Measurements from ENCODE around the gene MYL10. TPM values are rescaled to one million over a fixed set of nuclear protein-coding genes. Genes with fewer than 3 reads are reported as not detected.
A peak's percentile ranks its signal among the peaks of the same experiment; 100 is the strongest.
"Not testable (repeated sequence)": the region's sequence is repeated elsewhere in the genome, so short reads cannot be mapped to it uniquely, and the experiment has no call there.

The MYL10 gene
- total and polyA plus RNA-seq, 4 experiments from 2014 or later = not detected

DNA sequence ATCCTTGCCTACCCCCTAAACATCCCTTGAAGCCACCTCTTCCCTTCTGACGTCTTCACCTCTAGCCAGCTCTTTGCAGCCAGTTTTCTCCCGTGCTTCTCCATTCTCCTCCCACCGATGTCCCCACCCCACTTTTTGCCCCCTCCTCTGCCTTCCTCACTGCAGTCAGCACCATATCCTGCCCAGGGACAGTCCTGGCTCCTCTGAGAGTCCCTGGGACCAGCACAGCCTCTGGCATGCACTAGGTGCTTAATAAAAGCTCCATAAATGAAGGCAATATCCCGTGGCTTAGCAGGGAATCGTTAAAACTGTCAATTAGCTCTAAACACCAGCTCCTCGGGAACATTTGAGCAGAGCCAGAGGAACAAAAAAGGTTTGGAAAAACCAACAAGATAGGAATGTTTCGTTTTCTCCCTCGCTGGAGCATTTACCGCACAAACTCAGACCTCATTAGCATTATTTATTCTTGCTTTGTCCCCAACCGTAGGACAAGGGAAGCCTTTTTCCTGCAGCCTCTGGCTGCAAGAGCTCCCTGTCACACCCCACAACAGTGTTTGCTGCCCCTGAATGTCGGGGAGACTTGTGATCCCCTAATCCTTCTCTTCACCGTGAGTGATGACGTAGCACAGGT is 16.1 kb downstream of the MYL10 start:
- H3K27me3 ChIP-seq (ENCODE audit: insufficient read depth, low read length) = no peaks in the 10 kb centered on the region
- no peaks in the 10 kb centered on the region for H3K9me3 Mint-ChIP-seq
- no peak overlapping the region for H3K4me3 Mint-ChIP-seq
- ChIA-PET POLR2A (ENCODE audit: partially characterized antibody) (no interaction called here), CTCF (ENCODE audit: partially characterized antibody) (interaction anchor here (1.9 kb wide), 1 partner anchor 9 kb away, joined by 7 read pairs; no protein-coding TSS in a partner anchor)
- H3K27ac ChIP-seq (ENCODE audit: low read depth, low read length) = no peak overlapping the region
- peaks cover 10 to 14% of the 10 kb centered on the region in 2 donors for H3K27me3 Mint-ChIP-seq
- no peaks in the 10 kb centered on the region for H3K9me3 ChIP-seq (ENCODE audit: control insufficient read depth in 1 of 2, low read length in 2 of 2)
- DNase-seq = no peak
- intact Hi-C loops (cut with micrococcal nuclease) = no loop called here
- no peaks in the 10 kb centered on the region for H3K4me1 ChIP-seq (ENCODE audit: insufficient read depth, low read length)
- H3K36me3 Mint-ChIP-seq = no peaks in the 10 kb centered on the region
- H3K27ac Mint-ChIP-seq = no peak overlapping the region
- H3K4me3 ChIP-seq (ENCODE audit: low read length in 2 of 2) = no peak overlapping the region
- no peaks in the 10 kb centered on the region for H3K36me3 ChIP-seq (ENCODE audit: insufficient read depth, low read length)
- H3K4me1 Mint-ChIP-seq = no peaks in the 10 kb centered on the region

DNA sequence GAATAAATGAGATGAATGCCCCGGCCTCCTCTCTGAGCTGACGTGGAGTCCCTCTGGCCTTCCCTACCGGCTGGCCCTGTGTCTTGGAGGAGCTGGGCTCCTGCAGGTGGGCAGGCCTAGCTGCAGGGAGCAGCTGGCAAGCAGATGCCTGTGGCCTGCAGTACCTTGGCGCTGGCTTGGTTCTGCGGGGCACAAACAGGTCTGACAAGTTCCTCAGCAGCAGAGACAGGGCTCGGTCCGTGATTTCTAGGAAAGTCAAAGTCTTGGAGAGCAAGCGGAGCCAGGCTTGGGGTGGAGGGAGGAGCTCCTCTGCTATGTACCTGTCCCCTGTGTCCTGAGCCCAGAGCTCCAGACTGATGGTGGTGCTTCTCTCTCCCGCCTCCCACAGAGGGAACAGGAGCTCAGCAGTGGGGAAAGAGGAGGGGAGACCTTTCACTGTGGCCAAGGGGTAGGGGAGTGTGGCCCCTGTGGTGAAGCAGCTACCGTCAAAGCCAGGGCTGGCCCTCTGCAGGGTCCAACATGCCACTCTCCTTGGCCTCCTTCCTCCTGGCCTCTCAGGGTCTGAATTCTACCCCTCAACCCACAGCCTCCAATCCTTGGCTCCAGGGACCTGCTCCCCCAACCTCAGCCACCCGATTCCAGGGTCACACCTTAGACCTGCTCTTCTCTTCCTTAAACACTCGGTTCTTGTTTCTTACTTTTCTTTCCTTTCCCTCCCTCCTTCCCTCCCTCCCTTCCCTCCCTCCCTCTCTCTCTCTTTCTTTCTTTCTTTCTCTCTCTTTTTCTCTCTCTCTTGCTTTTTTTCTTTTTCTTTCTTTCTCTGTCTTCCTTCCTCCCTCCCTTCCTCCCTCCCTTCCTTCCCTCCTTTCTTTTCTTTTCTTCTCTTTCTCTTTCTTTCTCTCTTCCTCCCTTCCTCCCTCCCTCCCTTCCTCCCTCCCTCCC is 20.1 kb downstream of the MYL10 start:
- DNase-seq = no peak
- Histone ChIP-seq H3K4me1 (ENCODE audit: insufficient read depth, low read length) (no peaks in the 10 kb centered on the region), H3K4me3 (ENCODE audit: low read length in 2 of 2) (no peak overlapping the region), H3K27ac (ENCODE audit: low read depth, low read length) (no peak overlapping the region), H3K27me3 (ENCODE audit: insufficient read depth, low read length) (no peaks in the 10 kb centered on the region), H3K9me3 (ENCODE audit: control insufficient read depth in 1 of 2, low read length in 2 of 2) (no peaks in the 10 kb centered on the region), H3K36me3 (ENCODE audit: insufficient read depth, low read length) (no peaks in the 10 kb centered on the region)
- H3K27ac Mint-ChIP-seq = no peak overlapping the region
- H3K4me3 Mint-ChIP-seq = no peak overlapping the region
- CTCF ChIA-PET (ENCODE audit: partially characterized antibody) = no interaction called here
- no peaks in the 10 kb centered on the region for H3K36me3 Mint-ChIP-seq
- intact Hi-C loops (cut with micrococcal nuclease) = no loop called here
- POLR2A ChIA-PET (ENCODE audit: partially characterized antibody) = no interaction called here
- H3K9me3 Mint-ChIP-seq = no peaks in the 10 kb centered on the region
- no peaks in the 10 kb centered on the region for H3K4me1 Mint-ChIP-seq
- H3K27me3 Mint-ChIP-seq = peaks cover 4 to 7% of the 10 kb centered on the region in 2 donors

GRCh38 chr7:101606498-101606923 is 22.6 kb downstream of the MYL10 start:
- DNase-seq = no peak
- no peak overlapping the region for H3K4me3 ChIP-seq (ENCODE audit: low read length in 2 of 2)
- H3K9me3 ChIP-seq (ENCODE audit: control insufficient read depth in 1 of 2, low read length in 2 of 2) = no peaks in the 10 kb centered on the region
- Mint-ChIP-seq H3K36me3 (no peaks in the 10 kb centered on the region), H3K9me3 (no peaks in the 10 kb centered on the region), H3K4me3 (no peak overlapping the region), H3K4me1 (peaks cover 0 to 3% (median 0%) of the 10 kb centered on the region in 4 donors), H3K27ac (no peak overlapping the region), H3K27me3 (peaks cover 2% of the 10 kb centered on the region in 2 donors)
- H3K4me1 ChIP-seq (ENCODE audit: insufficient read depth, low read length) = no peaks in the 10 kb centered on the region
- ChIA-PET CTCF (ENCODE audit: partially characterized antibody) (interaction anchor here (0.7 kb wide), 1 partner anchor 66 kb away, joined by 3 read pairs; no protein-coding TSS in a partner anchor), POLR2A (ENCODE audit: partially characterized antibody) (no interaction called here)
- intact Hi-C loops (cut with micrococcal nuclease) = no loop called here
- no peaks in the 10 kb centered on the region for H3K27me3 ChIP-seq (ENCODE audit: insufficient read depth, low read length)
- H3K36me3 ChIP-seq (ENCODE audit: insufficient read depth, low read length) = no peaks in the 10 kb centered on the region
- no peak overlapping the region for H3K27ac ChIP-seq (ENCODE audit: low read depth, low read length)

DNA sequence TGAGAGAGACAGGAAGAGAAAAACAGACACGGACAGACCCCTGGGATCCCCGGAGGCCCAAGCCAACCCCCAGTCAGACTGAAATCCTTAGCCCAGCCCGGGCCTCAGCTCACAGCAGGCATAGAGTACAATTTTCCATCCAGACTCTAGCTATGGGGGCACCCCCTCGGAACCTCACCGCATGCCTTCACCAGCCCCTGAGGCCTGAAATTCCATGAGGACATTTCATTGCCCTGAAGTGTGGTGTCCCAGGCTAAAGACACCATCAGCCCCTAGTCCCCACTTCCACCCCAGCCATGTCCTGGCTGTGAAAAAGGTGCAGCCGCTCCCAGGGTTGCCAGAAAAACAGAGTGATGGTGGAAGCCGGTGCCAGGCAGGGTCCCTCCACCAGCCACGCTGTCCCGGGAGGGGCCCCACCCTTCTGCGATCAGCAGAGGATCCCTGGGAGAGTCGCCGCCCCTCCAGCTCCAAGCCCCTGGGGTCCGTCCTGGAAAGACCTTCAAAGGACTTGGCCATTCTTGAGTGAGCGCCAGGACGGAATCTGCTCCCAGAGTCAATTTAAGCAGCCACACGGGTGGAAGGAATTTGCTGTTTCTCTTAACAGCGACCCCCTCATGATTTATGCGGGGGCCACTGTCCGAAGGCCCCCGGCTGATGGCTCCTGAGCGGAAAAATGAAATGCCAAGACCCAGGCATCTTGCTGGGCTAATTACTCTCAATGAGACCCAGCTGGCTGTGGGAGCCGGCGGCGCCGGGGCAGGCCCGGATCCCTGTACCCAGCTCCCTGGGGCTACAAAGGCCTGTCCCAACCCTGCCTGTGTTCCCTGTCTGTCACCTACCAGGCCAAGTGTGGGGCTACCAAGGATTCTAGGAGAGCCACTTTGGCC is 23.2 kb downstream of the MYL10 start:
- POLR2A ChIA-PET (ENCODE audit: partially characterized antibody) = no interaction called here
- Mint-ChIP-seq H3K27me3 (peaks cover 2% of the 10 kb centered on the region in 2 donors), H3K27ac (no peak overlapping the region)

GRCh38 chr7:101604934-101605332 is 24.2 kb downstream of the MYL10 start:
- H3K36me3 ChIP-seq (ENCODE audit: insufficient read depth, low read length); DNase-seq; H3K27me3 ChIP-seq (ENCODE audit: insufficient read depth, low read length); H3K27me3 Mint-ChIP-seq; H3K9me3 ChIP-seq (ENCODE audit: control insufficient read depth in 1 of 2, low read length in 2 of 2); POLR2A ChIA-PET (ENCODE audit: partially characterized antibody); H3K4me1 Mint-ChIP-seq; H3K9me3 Mint-ChIP-seq; intact Hi-C loops (cut with micrococcal nuclease); H3K27ac ChIP-seq (ENCODE audit: low read depth, low read length); H3K4me3 Mint-ChIP-seq; H3K36me3 Mint-ChIP-seq; H3K4me3 ChIP-seq (ENCODE audit: low read length in 2 of 2); H3K4me1 ChIP-seq (ENCODE audit: insufficient read depth, low read length): not testable (repeated sequence)
- H3K27ac Mint-ChIP-seq = peak overlapping the region in 1 of 7 donors; percentile 0
- CTCF ChIA-PET (ENCODE audit: partially characterized antibody) = interaction anchor here (0.6 to 2.3 kb wide), 6 partner anchors 8 to 667 kb away, joined by 3 to 9 read pairs (median 3); no protein-coding TSS in a partner anchor

More for the DNA sequence above, 23.2 kb downstream of the MYL10 start:
- H3K27ac ChIP-seq (ENCODE audit: low read depth, low read length) = no peak overlapping the region
- Mint-ChIP-seq H3K9me3 (no peaks in the 10 kb centered on the region), H3K4me1 (peaks cover 0 to 3% (median 0%) of the 10 kb centered on the region in 4 donors), H3K36me3 (no peaks in the 10 kb centered on the region), H3K4me3 (no peak overlapping the region)
- CTCF ChIA-PET (ENCODE audit: partially characterized antibody) = interaction anchor here (1.3 kb wide), 1 partner anchor 608 kb away, joined by 3 read pairs; no protein-coding TSS in a partner anchor
- intact Hi-C loops (cut with micrococcal nuclease) = no loop called here
- no peak overlapping the region for H3K4me3 ChIP-seq (ENCODE audit: low read length in 2 of 2)
- H3K36me3 ChIP-seq (ENCODE audit: insufficient read depth, low read length) = no peaks in the 10 kb centered on the region
- H3K9me3 ChIP-seq (ENCODE audit: control insufficient read depth in 1 of 2, low read length in 2 of 2) = no peaks in the 10 kb centered on the region
- H3K27me3 ChIP-seq (ENCODE audit: insufficient read depth, low read length) = no peaks in the 10 kb centered on the region
- no peaks in the 10 kb centered on the region for H3K4me1 ChIP-seq (ENCODE audit: insufficient read depth, low read length)
- DNase-seq = no peak

- no peak overlapping the region for H3K4me3 Mint-ChIP-seq
- H3K36me3 Mint-ChIP-seq = no peaks in the 10 kb centered on the region
- intact Hi-C loops (cut with micrococcal nuclease) = no loop called here
- no peak overlapping the region for H3K27ac Mint-ChIP-seq
- H3K4me3 ChIP-seq (ENCODE audit: low read length in 2 of 2) = no peak overlapping the region
- no peaks in the 10 kb centered on the region for H3K27me3 Mint-ChIP-seq
- no peaks in the 10 kb centered on the region for H3K36me3 ChIP-seq (ENCODE audit: insufficient read depth, low read length)
- no peaks in the 10 kb centered on the region for H3K9me3 ChIP-seq (ENCODE audit: control insufficient read depth in 1 of 2, low read length in 2 of 2)
- DNase-seq = peak in 1 of 5 donors; percentile 23
- ChIA-PET CTCF (ENCODE audit: partially characterized antibody) (interaction anchor here (0.6 to 2.3 kb wide), 8 partner anchors 9 to 667 kb away, joined by 3 to 9 read pairs (median 3); no protein-coding TSS in a partner anchor), POLR2A (ENCODE audit: partially characterized antibody) (no interaction called here)
- no peaks in the 10 kb centered on the region for H3K4me1 ChIP-seq (ENCODE audit: insufficient read depth, low read length)
- peaks cover 0 to 3% (median 0%) of the 10 kb centered on the region in 4 donors for H3K4me1 Mint-ChIP-seq
- no peaks in the 10 kb centered on the region for H3K27me3 ChIP-seq (ENCODE audit: insufficient read depth, low read length)
- H3K9me3 Mint-ChIP-seq = no peaks in the 10 kb centered on the region
- no peak overlapping the region for H3K27ac ChIP-seq (ENCODE audit: low read depth, low read length)
Measured at GRCh38 chr7:101604331-101604933, 24.7 kb downstream of the MYL10 start.
